Cerebellar nuclear complex (tissue), 1 donor: ENCODE data around the gene GNB5.

ENCODE experiments used
- DNase-seq, 2 experiments: peaks; one replicate each; lab custom pipeline; 2025; lab: John Stamatoyannopoulos, UW

GNB5 gene

GRCh38 chr15:52207191-52207590, 16.0 kb upstream of the GNB5 start:
- DNase-seq = no peak

DNA sequence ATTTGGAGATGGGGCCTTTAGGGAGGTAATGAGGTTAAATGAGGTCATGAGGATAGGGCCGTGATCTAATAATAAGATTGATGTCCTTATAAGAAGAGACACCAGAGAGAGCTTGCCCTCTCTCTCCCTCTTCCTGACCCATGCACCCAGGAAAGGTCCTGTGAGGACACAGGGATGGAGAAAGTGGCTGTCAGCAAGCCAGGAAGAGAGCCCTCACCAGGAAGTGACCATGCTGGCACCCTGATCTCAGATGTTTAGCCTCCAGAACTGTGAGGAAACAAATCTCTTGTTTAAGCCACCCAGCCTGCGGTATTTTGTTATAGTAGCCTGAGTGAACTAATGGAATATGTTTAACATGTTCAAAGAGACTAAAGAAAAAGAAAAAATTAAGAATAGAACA, 15.3 kb upstream of the GNB5 start:
- DNase-seq = no peak

GRCh38 chr15:52204657-52205056, 13.5 kb upstream of the GNB5 start:
- no peak for DNase-seq

GRCh38 chr15:52200831-52201365, 9.7 kb upstream of the GNB5 start:
- no peak for DNase-seq

- DNase-seq = no peak
Measured at GRCh38 chr15:52199271-52199670, 8.1 kb upstream of the GNB5 start.

DNA sequence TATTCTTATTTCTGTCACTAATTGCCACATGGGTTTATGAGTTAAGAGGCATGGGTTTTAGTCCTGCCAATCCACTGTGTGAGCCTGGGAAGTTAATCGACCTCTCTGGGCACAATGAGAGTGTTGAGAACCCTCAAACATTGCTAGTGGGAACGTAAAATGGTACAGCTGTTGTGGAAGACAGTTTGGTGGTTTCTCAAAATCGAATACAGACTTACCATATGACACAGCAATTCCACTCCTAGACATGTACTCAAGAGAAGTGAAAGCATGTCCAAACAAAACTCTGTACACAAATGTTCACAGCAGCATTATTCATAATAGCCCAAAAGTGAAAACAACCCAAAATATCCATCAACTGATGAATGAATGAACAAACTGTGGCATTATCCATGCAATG, 5.7 kb upstream of the GNB5 start:
- DNase-seq = no peak

DNA sequence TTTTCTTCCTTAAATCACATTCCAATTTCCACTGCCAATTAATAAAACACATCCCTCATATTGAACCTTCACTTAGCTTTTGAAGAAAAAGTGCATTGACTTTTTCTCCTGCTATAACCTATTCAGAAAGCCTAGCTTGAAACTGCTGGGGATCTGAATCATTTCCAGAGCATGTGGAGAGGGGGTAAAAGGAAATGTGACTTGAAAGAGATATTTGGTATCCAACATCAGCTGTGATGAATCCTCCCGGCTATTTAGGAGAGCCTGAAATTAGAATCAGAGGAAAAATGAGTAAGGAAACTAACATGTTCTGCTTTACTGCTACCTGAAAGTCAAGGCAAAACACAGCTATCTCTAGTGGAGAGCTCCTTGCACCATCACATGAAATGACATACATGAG, 2.6 kb upstream of the GNB5 start:
- no peak for DNase-seq

GRCh38 chr15:52193321-52193720, 2.1 kb upstream of the GNB5 start:
- no peak for DNase-seq

- peak in 1 of 2 experiments; percentile 58 for DNase-seq
Measured at GRCh38 chr15:52186651-52187486, 4.3 kb downstream of the GNB5 start.

DNA sequence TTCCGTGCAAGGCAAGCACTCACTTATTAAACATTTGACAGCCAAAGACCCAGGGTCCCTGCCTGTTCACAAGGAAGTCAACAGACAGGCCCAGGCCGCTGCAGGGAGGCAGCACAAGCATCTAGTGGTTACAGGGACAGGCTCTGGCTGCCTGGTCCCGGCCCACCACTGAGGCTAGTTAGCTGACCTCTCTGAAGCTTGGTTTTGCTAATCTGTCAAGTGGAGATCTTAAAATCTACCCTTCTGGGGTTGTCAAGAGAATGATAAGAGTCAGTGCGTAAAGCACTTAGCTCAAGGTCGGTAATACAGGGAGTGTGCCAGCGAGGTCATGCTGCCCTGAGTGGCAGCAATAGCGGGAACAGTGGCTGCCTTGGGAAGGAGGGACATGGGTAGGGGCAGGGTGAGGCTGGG, 6.0 kb downstream of the GNB5 start:
- DNase-seq = no peak

DNA sequence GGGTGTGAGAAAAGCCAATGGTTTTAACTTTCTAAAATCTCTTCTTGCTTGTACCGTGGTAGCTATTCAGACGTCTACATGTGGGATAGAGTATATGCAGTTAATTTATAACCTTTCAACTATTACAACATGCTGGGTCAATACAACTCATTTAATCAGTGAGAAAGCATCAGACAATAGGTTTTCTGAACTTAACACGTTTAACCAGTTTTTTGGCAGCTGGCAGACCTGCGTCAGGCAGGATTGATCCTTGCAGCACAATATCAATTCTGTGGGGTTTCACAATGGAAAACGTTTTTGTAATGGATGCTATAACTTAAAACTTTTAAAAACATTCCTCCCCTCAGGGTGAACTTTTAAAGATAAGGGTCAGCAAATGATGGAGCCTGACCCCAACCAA, 6.5 kb downstream of the GNB5 start:
- DNase-seq = no peak

DNA sequence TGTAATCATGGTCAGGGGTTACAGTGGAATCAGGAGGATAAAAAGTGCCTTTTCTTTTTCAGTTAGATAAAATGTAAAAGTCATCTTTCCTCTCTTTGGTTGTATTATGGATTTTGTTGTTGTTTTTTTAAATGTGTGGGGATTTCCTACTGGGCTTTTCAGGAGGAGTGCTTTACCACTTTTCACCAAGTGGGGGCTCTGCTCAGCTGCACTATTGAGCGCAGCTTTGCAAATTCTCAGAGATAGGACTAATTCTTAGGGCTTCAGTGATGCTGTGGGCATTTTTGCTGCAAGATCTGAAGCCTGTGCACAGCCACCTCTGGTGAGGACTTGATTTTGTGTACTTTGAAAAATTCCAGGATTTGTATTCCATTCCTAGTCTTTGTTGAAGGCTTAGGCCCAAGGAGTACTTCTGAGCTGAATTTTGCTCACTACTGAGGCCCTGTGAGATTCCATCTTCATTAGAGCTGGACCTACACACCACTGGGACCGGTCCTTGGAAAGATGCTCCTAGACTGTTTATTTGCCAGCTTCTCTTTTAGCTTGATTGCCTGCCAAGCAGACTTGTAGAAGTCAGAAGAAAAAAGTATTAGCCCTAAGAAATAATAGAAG, 7.5 kb downstream of the GNB5 start:
- no peak for DNase-seq

DNA sequence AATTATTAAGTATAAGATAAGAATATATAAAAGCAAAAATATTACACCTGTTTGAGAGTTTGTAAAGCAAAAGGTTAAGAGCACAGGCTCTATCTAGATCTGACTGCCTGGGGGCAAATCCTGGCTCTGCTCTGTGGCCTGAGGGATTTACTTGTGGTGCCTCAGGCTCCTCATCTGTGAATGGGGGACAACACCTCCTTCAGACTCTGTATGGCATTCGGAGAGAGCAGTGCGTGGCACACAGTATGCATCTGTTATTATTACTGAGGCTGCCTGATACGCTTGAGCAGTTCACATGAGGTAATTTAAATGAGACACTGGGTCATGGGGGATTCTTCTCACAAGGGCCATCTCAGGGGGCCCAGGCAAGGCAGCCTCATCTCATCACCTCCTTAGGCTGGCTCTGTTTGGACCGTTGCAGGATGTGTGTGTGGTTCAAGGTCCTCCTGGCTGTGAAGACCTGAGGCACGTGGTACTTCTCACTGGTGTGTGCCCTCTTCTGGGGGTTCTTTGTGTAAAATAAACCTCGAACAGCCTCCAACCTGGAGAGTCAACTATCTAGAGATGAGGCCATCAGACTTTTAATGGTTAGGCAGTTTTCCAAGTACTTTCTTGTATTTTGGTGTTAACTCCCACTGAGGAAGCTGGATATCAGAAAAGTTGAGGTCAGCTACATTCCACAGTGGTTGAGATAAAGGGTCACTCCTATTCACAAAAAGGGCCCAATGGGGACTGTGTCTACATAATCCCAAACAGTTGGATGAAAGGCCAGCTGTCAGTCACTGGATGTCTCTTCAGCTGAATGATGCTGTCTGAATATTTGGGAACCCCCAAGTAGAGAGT, 9.0 kb downstream of the GNB5 start:
- DNase-seq = no peak

DNA sequence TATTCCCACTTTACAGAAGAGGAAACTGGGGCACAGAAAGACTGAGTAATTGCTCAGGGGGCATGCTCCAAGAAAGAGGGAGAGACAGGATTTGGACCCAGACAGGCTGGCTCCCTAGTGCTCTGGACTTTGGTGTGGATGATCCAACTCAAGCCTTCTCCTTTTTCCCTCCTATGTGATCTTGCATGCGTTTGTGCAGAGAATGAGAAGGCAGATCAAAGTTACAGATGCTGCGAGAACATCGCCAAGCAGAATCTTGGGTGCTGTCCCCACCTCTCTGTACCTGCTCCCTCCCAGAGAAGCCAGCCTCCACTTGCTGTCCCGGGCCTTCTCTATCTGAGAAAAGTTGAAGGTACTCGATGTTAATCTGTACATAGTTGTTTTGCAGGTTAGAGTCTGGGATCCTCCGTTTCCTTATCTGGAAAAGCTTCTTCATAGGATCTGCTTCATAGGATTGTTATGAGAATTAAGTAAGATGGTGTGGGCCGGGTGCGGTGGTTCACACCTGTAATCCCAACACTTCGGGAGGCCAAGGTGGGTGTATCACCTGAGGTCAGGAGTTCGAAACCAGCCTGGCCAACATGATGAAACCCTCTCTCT, 10.2 kb downstream of the GNB5 start:
- DNase-seq = no peak

GRCh38 chr15:52180196-52180835, 10.9 kb downstream of the GNB5 start:
- no peak for DNase-seq

- DNase-seq = peak; percentile 80 to 86
Measured at GRCh38 chr15:52179278-52180195, 11.7 kb downstream of the GNB5 start.

DNA sequence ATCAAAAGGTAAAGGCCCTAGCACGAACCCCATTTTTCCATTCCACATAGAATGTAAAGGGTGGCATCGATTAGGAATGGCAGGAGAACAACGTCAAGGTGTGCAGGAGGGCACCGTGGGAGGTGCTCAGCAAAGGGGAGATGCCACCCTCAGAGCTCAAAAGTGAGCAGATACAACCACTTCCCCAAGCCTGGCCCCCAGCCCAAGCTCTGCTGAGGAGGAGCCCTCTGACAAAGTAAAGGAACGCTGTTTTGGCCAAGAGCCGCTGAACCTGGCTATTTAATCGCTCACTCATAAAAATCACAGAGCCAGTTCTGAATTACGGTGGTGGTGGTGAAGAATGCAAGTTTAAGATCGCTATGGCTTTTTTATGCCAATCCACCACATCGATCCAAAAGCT, 12.4 kb downstream of the GNB5 start:
- no peak for DNase-seq

GRCh38 chr15:52172869-52173268, 18.3 kb downstream of the GNB5 start:
- DNase-seq = no peak

DNA sequence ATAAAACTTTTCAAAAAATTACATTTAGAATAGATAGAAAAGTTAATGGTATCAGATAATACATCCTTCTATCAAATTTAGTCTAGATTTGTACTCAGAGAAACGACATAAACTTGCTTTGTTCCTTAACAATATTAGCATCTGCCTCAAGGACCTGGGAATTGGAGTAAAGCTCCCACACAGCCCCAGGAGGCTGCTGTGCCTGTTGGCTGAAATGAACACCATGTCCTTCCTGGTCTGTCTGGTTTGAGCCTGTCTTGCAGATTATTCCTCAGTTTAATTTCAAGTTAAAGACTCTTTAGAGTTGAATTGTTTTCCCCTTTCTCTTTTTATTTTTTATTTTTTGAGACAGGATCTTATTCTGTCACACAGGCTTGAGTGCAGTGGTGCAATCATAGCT, 19.4 kb downstream of the GNB5 start:
- peak in 1 of 2 experiments; percentile 11 for DNase-seq

DNA sequence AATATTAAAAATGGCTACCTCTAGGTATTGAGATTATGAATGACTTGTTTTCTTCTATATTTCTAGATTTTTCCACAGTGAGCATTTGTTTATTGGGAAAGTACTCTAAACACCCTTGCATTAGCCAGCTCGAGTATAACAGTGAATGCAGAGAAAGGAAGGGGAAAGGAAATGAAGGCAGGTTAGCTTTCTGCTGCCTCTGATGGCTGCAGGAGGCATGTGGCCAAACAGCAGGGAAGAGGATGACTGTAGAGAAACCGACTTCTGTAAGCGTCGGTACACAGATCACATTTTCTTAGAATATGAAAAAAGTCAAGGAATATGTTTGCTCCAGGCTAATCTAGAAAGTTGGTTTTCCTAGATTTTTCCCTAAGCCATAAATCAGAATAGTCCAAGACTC, 19.8 kb downstream of the GNB5 start:
- DNase-seq = peak in 1 of 2 experiments; percentile 51
